Subcutaneous adipose tissue (tissue), 4 donors: ENCODE results near the gene LPIN3. TPM values are rescaled to one million over a fixed set of nuclear protein-coding genes. Genes with fewer than 3 reads are reported as not detected.

ENCODE experiments used
- CTCF ChIP-seq: fragments of 450-650 bp; IDR thresholded peaks from one replicate; pipeline ENCODE4 v1.5.1; 2016; ENCODE audit warnings: low read depth, mild to moderate bottlenecking, control low read depth, antibody characterized with exemption, moderate library complexity
- total RNA-seq, 4 donors: library from RNA; depleted of rRNA; stranded (reverse); fragments of >200 nt; gene quantifications; one replicate each; pipeline ENCODE4 v1.1.0, GENCODE V29; 2016

LPIN3 gene
- total RNA-seq, 4 donors from 2014 or later = 18.4 to 32.8 (median 24.8) TPM

DNA sequence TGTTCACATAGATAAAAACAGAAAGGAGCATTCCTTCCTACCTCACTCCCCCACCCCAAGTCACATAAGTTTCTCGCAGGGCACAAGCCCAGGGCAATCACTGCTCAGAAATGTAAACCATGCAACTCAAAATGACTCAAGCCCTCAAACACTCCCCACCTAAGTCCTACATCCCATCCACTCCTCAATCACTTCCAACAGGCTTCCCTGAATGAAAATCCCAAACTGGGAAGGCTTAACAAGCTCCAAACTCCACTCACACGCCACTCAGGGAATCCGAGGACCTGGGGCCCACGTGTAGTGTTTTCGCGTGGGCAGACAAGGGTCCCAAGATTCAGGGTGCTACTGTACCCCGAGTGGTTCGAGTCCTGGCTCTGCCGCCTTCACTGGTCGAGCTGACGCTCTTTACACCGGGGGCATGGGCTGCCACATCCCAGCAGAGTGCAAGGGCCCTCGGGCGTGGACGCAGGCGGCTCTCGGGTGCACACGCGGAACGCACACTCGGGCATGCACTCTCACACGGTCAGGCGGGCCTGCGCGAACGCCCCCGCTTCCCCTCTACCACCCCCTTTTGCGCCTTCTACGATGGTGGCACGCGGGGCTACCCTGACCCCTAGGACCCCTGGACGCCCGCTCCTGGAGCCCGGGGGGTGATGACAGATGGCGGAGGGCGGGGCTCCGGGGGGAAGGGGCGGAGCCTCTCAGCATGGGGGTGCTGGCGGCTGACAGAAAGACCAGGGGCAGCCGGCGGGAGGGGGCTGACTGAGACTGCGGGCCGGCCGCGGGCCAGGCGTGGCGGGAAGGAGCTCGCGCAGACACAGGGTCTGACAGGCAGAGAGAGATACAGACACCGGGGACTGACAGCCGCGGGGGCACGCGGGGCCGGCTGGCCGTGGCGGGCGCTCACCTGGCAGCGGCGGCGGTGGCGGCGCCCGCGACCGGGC lies 23.7 kb upstream of the LPIN3 start:
- TF ChIP-seq CTCF = no peak

DNA sequence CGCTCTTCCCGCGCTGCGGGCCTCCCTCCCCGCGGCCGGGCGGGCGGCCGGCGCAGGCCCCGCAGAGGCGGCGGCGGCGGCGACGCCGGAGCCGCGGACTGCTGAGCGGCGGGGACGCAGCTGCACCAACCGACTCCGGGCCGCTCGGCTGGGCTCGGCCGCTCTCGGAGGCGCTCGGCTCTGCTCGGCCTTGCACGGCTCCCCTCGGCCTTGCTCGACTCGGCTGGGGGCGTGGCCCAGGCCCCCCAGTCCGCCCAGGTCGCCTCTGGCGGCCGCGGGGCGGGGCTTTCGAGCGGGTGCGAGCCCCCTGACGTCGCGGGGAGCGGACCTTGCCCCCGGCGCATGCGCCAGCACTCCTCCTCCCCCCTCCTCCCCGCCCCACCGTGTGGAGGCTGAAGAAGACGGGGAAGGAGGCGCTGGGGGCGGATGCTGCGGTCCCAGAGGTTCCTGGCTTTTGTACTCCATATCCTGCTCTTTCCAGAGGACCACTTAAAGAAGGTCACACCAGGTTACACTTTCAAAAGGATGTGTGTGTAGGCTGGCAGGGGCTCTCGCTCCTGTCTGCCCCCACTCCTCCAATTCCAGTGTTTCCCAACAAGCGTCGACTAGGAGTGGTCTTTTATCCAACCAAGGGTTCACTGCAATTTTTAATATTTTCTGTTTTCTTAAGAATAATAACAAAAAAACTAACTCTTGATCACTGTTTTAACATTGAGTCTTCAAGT lies 22.9 kb upstream of the LPIN3 start, which contains the start of gene ZHX3:
ZHX3 (minus strand) TSS at position 186 of the 725 bp plus-strand sequence. CDS start 112,815 bp downstream, outside the sequence.
- TF ChIP-seq CTCF = no peak

- no peak for TF ChIP-seq CTCF
Measured at GRCh38 chr20:41318271-41318649, 22.4 kb upstream of the LPIN3 start.

DNA sequence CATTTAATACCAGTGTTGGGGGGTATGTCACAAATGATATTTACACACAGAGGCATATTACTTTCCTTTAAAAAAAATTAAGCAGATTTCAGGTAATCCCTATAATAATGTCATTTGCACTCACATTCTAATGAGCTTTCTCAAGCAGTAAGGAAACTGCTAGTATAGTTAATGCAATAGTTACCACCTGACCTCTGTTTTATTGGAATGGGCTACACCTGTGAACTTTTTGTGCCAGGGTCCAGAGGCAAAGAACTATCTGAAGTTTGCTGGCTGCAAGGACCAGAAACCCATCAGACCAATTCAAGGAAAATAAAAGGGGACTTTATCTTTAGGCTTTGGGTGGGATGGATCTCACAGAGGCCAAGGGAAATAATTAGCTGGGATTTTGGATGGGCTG lies 20.2 kb upstream of the LPIN3 start:
- no peak for TF ChIP-seq CTCF

DNA sequence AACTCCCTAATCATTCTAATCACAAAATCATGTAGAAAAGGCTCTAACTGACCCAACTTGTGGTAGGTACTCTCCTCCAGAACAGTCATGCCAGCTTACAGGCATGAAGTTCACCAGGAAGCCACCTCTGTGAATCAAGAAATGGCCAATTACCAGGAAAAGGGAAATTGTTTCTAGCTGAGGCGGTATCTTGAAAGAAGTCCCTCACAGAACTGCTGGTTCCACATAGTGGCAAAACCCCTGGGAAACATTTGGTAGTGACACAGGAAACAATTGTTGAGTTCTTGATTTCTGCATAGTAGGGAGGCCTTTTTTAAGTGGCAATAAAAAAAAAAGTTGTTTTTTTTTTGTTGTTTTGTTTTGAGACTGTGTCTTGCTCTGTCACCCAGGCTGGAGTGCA lies 19.6 kb upstream of the LPIN3 start:
- TF ChIP-seq CTCF = no peak

DNA sequence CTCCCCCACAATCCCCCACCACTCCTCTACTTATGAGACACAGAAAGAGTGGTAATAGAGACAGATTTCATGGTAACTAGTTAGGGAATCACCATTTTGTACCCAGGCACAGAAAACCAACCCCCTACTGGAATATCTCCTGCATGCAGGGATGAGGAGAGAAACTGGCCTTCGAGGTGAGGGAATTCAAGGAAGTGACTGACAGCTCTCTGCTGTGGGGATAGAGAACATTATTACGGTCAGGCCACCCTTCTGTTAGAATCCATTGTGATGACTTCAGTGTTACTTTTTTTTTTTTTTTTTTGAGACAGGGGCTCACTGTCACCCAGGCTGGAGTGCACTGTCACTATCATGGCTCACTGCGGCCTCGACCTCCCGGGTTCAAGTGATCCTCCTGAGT lies 13.4 kb upstream of the LPIN3 start:
- no peak for TF ChIP-seq CTCF
